HG02623 (cell line): Measurements from ENCODE around the gene IFRD1.

Source experiments
- ATAC-seq: cut with Tn5 transposase; IDR thresholded peaks from one replicate; pipeline ENCODE4 v1.9.1; 2021; ENCODE audit warnings: moderate library complexity; ENCODE audit not compliant: unreplicated experiment

IFRD1 gene

GRCh38 chr7:112485766-112486165 is 35.5 kb downstream of the IFRD1 start:
- ATAC-seq = no peak

GRCh38 chr7:112487457-112488263 is 37.4 kb downstream of the IFRD1 start:
- no peak for ATAC-seq

GRCh38 chr7:112488264-112488552 is 37.9 kb downstream of the IFRD1 start:
- ATAC-seq = no peak

DNA sequence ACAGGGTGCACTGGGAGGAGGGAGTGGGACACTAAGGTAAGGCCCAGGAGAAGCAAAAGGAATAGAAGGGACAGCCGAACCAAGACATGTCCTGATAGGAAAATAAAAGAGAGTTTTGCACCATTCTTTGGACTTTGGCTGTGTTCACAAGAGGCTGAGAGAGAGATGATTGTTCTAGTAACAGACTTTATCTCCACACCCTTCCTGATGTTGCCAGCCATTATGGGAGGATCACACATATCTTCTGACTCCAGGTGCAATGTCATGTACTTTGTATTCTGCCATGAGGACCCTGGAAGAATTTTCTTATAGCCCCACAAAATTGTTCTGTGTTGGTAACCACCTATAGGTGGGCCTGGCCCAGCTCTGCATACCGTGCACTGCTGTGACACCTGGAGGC is 41.9 kb downstream of the IFRD1 start:
- ATAC-seq = no peak

GRCh38 chr7:112494656-112495055 is 44.4 kb downstream of the IFRD1 start:
- ATAC-seq = no peak

GRCh38 chr7:112495156-112495788 is 45.0 kb downstream of the IFRD1 start:
- no peak for ATAC-seq

DNA sequence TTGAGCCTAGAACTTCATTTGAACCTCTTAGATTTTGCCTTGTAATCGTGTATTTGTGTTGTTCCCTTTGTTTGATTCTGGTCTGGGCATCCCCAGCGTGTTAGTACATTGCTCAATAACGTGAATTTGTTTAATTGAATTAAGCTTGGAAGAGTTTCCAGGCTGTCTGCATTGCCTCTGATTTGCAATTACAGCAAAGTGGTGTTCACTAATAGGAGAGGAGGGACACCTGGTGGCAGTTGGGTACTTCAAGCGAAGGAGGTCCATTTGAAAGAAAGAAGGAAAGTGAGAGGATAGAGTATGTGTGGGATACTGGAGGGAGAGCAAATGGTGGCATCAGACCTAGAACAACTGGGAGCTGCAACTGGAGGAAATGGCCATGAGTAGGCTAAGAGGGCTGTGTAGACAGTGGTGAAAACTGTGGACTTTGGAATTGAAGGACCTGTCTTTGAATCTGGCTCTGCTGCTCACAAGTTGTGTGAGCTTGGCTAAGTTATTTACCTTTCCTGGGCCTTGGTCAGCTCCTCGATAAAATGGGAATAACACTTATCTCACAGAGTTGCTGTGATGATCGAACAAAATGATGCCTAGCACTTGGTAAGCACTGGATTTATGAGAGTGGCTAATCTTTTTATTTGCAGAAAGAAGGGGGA is 45.7 kb downstream of the IFRD1 start:
- peak; percentile 42 for ATAC-seq

DNA sequence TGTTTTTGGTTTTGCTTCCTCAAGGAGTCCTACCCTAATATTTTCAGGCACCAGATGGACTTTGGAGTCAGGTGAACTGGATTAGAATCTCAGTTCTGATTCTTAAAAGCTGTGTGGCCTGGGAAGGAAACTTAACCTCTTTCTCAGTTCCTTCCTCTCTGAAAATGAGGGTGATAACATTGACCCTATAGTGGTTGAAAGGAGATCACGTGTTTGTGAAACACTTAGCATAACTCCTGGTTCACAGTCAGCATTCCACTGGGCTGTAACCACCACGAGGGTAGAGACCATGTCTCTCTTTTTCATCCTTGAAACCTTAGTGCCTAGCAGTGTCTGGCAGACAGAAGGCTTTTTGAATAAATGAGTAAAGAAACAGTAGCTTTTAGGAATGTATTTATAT is 47.2 kb downstream of the IFRD1 start:
- peak; percentile 82 for ATAC-seq

GRCh38 chr7:112500619-112501018 is 50.4 kb downstream of the IFRD1 start:
- no peak for ATAC-seq

DNA sequence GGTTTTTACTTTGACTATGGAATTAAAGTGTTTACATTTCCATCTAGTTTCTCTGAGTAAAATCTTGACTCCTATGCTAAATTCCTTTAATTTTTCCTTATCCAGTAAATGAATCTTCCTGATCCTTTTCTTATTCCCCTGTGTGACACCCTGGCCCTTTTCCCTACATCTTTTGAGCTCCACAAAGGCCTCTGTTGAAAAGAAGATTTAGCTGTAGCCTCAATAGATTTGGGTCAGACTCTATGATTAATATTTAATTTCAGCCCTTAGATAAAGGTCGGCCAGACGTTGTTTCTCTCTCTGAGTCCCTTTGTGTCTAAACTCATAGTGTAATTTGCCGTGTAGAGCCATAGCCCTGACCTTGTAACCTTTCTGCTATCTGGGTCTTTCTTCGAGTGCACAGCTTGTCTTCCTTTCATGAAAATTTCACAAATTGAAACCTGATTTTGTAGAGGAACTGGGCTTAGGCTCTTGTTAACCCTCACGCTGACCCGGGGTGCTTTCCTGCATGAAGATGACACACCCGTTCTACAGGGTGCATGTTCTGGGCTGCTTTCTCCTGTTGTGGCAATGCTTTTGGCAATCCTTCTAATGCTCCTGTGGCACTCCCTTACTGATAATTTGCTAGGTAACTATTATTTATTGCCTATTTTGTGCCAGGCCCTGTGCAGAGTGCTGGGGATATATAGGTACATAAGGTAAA is 51.7 kb downstream of the IFRD1 start:
- ATAC-seq = no peak

DNA sequence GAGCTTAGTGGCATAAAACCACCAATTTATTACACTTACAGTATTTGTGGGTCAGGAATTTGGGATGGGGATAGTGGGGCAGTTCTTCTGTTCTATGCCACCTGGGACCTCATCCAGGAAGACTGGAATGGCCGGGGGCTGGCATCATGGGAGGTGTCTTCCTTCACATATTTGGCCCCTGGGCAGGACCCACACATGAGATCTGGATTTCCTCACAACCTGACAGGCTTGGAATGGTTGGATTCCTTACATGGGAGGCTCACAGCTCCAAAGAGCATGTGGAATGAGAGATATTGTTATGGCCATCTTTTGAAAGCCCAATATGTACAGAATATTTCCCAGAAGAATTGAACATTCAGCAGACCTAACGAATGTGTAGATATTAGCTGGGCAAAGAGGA is 52.4 kb downstream of the IFRD1 start:
- ATAC-seq = no peak

DNA sequence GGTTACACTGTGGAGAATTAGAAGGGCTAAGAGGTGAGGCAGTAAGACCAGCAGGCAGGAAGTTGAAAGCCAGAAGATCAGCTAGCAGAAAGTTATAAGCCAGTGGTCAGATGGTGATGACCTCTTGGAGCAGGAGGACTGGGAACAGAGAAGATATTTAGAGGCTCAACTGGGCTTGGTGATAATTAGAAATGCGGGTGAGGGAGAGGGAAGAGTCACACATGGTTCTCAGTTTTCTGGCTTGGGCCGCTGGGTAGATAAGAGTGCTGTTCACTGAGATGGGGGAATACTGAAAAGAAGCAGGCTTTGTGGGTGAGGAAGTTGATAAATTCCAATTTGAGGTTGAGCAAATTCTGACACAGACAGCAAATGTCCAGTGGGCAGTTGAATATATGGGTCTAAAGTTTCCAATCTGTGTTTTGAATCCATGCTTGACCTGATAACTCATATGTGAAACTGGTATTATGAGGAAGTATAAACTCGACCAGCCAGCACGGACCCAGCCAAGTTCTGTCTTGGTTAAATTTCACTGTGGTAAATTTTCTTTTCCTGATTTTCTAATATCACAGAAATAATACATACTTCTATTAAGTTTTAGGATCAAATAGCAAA is 53.2 kb downstream of the IFRD1 start:
- ATAC-seq = no peak

DNA sequence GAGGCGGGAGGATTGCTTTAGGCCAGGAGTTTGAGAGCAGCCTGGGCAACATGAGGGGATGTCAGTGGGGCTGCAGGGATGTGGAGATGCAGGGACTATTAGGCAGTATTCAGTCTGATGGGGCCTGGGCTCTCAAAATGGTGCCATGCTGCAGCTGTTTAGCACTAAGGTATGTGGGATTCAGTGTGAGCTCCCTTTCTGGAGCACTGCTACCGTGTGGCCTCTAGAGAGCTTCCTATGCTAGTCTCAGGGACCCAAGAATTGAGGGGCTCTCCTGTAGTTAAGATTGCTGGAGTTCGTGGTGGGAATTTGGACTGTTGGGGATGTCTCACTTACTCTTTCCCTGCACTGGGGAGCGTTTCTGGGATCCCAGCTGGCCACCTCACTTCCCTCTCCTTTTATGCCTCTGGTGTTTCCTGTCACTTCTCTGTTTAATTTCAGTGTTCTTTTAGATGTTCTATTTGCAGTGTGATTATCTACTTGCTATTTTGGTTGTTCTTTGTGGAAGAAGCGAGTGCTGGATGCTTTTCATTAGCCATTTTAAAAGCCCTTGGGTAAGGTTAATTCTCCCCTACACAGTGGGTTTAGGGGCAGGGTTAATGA is 53.9 kb downstream of the IFRD1 start:
- no peak for ATAC-seq

DNA sequence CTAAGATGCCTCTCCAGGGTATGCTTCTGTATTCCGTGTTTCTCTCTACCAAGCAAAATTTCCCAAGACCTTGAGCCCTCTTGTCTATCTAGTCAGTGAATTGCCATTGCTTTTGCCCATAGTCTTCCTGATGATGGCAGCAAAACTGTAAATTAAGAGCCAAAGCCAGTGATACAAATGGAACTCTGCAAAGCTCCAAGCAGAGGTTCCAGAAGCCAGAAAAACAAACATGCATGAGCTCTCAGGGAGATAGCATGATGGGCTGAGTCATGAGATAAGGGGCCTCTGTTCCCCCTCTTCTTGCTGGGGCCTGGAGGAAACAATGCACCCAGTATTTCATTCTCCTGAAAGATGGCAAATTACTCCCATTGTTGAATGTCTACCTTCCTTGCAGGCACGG is 55.2 kb downstream of the IFRD1 start:
- ATAC-seq = no peak

GRCh38 chr7:112508404-112508803 is 58.1 kb downstream of the IFRD1 start:
- ATAC-seq = no peak

DNA sequence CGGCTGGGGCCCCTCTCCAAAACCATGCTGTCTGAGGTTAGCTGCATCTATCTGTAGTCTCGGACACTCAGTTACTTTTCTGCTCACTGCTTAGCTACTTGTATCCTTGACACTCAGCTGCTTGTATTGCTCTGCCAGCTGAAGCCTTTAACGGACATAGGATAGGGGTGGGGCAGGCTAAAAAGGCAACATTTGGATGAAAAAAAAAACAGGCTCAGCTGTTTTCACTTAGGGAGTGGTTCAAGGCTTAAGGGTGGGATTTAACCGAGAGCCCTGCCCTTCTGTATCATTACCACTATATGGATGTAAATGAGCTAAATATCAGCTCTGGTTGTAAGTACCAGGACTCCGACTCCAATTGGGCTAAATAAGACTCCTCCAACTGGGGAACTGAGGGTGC is 59.1 kb downstream of the IFRD1 start:
- ATAC-seq = no peak

GRCh38 chr7:112510001-112510742 is 59.9 kb downstream of the IFRD1 start:
- ATAC-seq = peak; percentile 60

DNA sequence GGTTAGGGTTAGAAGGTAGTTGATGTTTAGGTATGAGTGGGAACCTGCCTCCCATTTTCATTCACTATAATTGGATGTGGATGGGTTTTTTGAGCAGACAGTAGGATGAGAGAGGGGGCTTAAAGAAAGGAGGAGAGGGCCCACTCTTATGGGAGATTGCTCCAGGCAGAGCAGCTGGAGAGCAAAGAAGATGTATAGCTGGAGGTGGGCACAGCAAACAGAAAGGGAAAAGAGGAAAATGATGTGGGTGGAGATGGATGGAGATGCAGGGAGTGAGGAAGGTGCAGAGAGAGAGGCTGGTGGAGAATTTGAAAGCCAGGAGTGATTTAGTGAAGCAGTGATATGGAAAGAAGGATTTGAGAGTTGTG is 60.5 kb downstream of the IFRD1 start:
- no peak for ATAC-seq

GRCh38 chr7:112511451-112512202 is 61.4 kb downstream of the IFRD1 start:
- ATAC-seq = no peak
